Brain microvascular endothelial cell (primary cell): ENCODE results near the gene TOX3.

ENCODE experiments used
- DNase-seq: peaks from one replicate; pipeline ENCODE4 v3.0.0-alpha.2; 2020
- H3K27ac ChIP-seq: fragments of 250-450 bp; sonication (Bioruptor Pico); 2 replicates; pipeline ENCODE4 v1.5.1; 2020; ENCODE audit warnings: mild to moderate bottlenecking, moderate library complexity
- H3K27me3 ChIP-seq: fragments of 250-450 bp; sonication (Bioruptor Pico); replicated peaks from 2 replicates; pipeline ENCODE4 v1.5.1; 2020; ENCODE audit warnings: mild to moderate bottlenecking
- H3K36me3 ChIP-seq: fragments of 250-450 bp; sonication (Bioruptor Pico); replicated peaks from 2 replicates; pipeline ENCODE4 v1.5.1; 2020; ENCODE audit warnings: mild to moderate bottlenecking
- H3K4me3 ChIP-seq: 2 replicates; pipeline ENCODE4 v1.5.1; 2011; ENCODE audit warnings: low read depth, mild to moderate bottlenecking, control low read depth, low read length, moderate library complexity
- in situ Hi-C: cut with HindIII; loops from 2 replicates; pipeline ENCODE4 v1.10.0; 2017; ENCODE audit warnings: low sequenced_read_pairs, low pct_ligation_motif_present
- TF ChIP-seq, protein P1 (sequence below): IDR thresholded peaks from 2 replicates; pipeline ENCODE4 v1.5.1; 2011; ENCODE audit warnings: low read depth, mild to moderate bottlenecking, moderate library complexity, low read length, control low read depth, inconsistent platforms; ENCODE audit errors: missing control alignments

Gene TOX3

DNA sequence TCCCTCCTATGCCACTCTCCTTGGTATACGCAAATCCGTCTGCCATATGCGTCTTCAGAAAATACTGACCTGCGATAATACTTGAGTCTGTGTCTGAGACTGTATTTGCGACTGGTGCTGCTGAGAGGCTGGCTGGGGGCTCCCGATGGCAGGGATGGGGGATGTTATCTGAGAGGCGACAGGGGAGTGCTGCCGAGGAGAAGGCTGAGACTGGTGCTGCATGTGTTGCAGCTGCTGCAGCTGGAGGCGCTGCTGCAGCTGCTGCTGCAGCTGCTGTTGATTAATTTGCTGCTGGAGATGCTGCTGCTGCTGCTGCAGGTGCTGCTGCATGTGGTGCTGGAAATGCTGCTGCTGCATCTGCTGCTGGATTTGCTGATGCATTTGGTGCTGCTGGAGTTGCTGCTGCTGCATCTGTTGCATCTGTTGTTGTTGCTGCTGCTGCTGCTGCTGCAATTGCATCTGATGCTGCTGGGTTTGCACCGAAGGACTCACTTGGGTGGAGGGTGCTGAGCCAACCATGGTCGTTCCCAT, 107.7 kb downstream of the TOX3 start:
- TF ChIP-seq, protein P1, sequence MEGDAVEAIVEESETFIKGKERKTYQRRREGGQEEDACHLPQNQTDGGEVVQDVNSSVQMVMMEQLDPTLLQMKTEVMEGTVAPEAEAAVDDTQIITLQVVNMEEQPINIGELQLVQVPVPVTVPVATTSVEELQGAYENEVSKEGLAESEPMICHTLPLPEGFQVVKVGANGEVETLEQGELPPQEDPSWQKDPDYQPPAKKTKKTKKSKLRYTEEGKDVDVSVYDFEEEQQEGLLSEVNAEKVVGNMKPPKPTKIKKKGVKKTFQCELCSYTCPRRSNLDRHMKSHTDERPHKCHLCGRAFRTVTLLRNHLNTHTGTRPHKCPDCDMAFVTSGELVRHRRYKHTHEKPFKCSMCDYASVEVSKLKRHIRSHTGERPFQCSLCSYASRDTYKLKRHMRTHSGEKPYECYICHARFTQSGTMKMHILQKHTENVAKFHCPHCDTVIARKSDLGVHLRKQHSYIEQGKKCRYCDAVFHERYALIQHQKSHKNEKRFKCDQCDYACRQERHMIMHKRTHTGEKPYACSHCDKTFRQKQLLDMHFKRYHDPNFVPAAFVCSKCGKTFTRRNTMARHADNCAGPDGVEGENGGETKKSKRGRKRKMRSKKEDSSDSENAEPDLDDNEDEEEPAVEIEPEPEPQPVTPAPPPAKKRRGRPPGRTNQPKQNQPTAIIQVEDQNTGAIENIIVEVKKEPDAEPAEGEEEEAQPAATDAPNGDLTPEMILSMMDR = no peak
- Histone ChIP-seq H3K36me3 (no peaks in the 10 kb centered on the region), H3K4me3 (no peak overlapping the region), H3K27me3 (no peaks in the 10 kb centered on the region), H3K27ac (no peak overlapping the region)
- in situ Hi-C loops = no loop called here
- DNase-seq = no peak

DNA sequence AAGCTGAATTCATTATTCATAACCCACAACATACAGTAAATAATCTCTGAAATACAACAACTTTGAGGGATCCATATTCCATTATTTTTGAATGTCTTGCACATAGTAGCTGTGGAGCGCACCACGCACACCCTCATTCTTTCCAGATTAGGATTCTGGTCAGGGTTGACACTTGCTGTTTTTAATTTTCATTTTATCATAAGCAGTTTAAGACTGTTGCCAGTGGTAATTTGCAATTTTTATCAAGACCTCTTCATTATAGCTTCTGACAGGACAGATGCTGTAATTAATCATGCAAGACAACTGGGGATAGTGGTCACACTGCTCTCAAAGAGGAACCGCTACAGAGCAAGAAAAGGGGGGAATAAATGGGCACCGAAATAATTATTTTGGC, 109.7 kb downstream of the TOX3 start:
- TF ChIP-seq, protein P1 = no peak
- Histone ChIP-seq H3K36me3 (no peaks in the 10 kb centered on the region), H3K4me3 (no peak overlapping the region), H3K27me3 (no peaks in the 10 kb centered on the region), H3K27ac (no peak overlapping the region)
- in situ Hi-C loops = no loop called here
- no peak for DNase-seq

DNA sequence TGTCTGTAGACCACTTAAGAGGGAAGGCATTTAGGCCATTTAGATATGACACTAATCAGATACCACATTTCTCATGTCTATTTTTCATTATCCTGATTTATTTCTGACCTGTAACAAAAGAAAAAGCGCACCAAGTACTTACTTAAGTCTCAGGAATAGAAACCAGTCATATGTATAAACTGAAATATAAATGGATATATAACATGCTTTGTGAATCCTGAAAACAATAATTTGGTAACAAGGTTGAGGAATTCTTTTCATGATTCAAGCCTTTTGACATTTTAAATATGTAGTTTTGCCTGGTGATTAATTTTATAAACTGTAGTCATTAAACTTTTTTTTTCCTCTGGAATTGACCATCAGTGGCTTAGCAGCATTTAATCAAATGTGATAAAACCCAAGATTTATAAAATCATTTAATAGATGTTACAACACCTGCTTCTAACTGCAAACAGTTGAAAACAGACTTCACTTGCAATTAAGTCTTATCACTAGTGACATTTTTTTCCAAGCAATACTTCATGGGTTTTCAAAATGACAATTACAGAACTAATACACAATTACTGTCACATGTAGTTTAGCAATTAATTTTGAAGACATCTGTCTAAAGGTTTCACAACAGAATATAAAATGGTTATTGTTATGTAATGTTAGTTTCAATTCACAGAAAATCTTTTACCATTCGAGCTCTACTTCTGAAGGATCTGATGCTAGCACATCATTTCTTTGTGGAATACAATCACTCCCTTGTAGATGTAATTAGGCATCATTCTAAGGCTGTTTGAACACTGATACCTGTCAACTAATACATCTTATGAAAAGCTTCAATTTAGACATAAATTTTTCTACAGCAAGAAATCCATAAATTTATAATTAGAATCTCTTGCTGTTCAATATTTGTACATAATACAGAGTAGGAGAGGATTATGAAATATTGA, 110.3 kb downstream of the TOX3 start:
- in situ Hi-C loops = no loop called here
- Histone ChIP-seq H3K27ac (no peak overlapping the region), H3K4me3 (no peak overlapping the region), H3K27me3 (no peaks in the 10 kb centered on the region), H3K36me3 (no peaks in the 10 kb centered on the region)
- TF ChIP-seq, protein P1 = no peak
- DNase-seq = no peak

DNA sequence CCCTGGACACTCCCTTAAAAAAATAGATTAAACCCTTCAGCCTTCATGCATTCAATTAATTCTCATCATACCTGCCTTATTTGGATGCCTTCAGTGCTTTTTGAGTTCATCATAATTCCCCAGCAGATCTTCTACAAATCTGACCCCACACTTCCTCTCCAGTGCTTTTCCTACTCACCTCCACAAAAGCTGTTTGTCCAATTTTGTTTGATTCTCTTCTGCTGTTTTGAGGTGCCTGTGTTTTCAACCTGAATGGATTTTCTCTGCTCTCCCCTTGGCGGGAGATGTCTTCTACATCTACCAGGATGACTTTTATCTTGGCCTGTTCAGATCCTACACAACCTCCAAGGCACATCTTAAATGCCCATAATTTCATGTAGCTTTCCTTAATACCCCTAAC, 112.7 kb downstream of the TOX3 start:
- H3K4me3 ChIP-seq = no peak overlapping the region
- TF ChIP-seq, protein P1 = no peak
- H3K27me3 ChIP-seq = no peaks in the 10 kb centered on the region
- in situ Hi-C loops = no loop called here
- H3K36me3 ChIP-seq = no peaks in the 10 kb centered on the region
- H3K27ac ChIP-seq = no peak overlapping the region
- DNase-seq = no peak

DNA sequence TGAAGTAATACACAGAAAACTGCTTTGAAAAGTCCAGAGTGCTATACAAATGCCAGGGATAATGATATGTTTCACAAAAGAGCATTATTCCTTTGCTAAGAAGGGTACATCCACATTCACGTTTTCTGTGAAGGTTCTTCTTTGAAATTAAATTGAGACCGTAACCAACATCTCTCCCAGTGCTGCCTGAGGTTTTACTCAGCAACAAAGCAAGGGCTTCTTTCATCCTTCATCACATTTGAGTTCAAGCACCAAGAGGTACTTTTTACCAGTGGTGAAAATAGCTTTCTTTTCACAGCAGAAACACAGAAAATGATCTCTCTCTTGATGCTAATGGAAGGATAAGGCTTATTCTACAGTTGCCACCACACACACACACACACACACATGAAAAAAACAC, 113.3 kb downstream of the TOX3 start:
- in situ Hi-C loops = no loop called here
- Histone ChIP-seq H3K27ac (no peak overlapping the region), H3K27me3 (no peaks in the 10 kb centered on the region), H3K4me3 (no peak overlapping the region), H3K36me3 (no peaks in the 10 kb centered on the region)
- TF ChIP-seq, protein P1 = no peak
- DNase-seq = no peak
